HG03060 (cell line): ENCODE data around the gene USP46.
A peak's percentile ranks its signal among the peaks of the same experiment; 100 is the strongest.

ENCODE experiments used
- ATAC-seq: cut with Tn5 transposase; IDR thresholded peaks from one replicate; pipeline ENCODE4 v1.9.1; 2021; ENCODE audit warnings: low read depth, moderate number of reproducible peaks; ENCODE audit not compliant: unreplicated experiment

Gene USP46

DNA sequence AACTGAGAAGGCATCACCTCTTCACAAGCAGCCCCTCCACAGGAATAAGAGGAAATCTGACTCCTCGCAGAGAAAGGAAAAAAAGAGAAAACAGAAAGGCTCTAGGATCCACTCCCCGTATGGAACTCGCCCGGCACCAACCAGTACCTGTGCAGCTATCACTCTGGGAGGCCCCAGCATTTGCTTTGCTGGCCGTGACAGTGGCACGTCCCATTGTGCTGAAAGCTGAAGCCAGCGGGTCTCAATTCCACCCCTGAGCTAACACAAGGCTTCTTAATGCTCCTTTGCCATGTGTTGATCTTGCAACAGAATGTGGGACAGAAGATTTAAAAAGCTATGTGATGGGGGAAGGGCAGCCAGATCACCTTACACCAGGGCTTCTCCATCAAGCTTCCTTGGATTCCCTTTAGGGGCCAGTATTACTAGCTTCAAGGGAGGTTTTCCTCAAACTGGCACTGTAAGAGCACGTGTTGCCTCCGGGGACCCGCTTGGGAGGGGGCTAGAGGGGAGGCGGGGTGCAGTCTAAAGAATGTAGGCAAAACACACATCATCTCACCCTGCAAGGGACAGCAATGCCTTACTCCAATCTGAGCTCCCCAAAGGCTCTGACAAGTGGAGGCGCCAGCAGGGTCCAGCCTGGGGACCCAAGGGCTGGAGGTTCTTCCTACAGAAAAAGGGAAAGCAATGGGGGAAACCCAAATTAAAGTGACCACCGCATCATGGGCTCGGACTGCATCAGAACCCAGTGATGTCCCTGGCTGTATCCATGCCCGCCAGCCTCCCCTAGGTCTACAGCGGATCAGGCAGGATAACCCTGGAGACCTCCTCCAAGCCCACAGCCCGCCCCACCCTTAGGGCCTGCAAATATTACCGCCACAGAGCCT is 1.2 kb downstream of the USP46 start:
- ATAC-seq, result no peak

- no peak for ATAC-seq
Measured at GRCh38 chr4:52657292-52657617, 1.8 kb downstream of the USP46 start.

DNA sequence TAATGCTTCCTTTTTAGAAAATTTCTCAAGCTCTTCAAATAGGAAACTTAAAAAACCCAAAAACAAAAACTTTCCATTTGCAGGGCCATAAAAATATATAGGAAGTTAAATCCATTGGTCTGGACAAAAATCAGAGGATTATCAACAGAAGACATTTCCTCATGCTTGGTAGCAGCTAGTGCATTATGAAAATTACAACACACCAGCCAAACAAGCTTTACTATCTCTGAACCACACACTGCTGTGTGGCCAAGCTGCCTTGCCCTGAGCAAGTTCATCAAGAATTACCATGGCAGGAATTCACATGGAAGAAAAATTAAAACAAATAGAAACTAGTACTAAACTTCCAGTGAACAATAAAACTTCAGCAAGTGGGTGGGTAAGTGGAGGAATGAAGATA is 3.6 kb downstream of the USP46 start:
- no peak for ATAC-seq

DNA sequence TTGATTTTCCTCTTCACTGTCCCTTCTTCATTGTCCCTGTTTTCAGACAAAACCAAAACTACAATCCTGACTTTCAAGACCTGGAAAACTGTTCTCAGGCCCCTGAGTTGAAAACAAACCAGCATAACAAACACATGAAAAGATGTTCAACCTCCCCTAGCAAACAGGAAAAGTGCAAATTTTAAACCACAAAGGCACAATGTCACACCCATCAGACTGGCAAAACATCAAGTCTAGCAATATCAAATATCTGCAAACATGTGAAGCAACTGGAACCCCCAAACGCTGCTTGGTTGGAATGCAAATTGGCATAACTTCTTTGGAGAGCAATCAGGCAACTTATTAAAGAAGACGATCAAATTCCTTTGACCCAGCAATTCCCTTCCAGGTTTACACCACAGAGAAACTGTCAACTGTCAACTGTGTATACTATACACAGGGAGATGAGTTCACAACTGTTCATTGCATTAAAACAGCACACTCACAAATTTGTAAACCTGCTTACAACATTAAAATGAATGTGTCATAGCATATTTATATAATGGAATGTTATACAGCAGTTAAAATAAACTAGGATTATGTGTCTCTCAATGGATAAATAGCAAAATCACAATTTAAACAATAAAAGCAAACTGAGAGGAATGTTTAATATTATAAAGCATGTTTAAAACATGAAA is 7.0 kb downstream of the USP46 start:
- ATAC-seq, result no peak

GRCh38 chr4:52648836-52649235 is 10.3 kb downstream of the USP46 start:
- ATAC-seq, result no peak

- ATAC-seq, result no peak
Measured at GRCh38 chr4:52646741-52647140, 12.4 kb downstream of the USP46 start.

DNA sequence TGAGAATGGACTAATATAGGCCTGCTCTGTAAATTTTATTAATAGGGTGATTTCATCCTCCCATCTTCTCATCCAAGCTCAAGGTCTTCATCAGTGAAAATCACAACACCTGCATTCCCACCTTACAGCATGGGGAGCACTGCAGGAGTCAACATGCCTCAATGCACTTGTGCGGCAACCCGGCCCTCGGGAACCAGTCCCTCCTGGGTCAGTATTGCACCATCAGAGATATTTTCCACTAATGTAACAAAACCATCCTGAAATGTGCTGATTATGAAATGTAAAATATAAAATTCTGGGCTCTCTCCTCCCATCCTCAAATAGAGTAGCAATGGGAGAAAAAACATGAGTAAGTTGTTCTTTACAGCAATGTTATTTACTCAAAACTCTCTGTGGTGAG is 13.0 kb downstream of the USP46 start:
- ATAC-seq, result no peak

- no peak for ATAC-seq
Measured at GRCh38 chr4:52645300-52645699, 13.8 kb downstream of the USP46 start.

- ATAC-seq, result no peak
Measured at GRCh38 chr4:52643785-52644244, 15.3 kb downstream of the USP46 start.

GRCh38 chr4:52643190-52643589 is 15.9 kb downstream of the USP46 start:
- no peak for ATAC-seq

- peak; percentile 86 for ATAC-seq
Measured at GRCh38 chr4:52641854-52642563, 17.1 kb downstream of the USP46 start.

- ATAC-seq, result no peak
Measured at GRCh38 chr4:52640808-52641565, 18.1 kb downstream of the USP46 start.

GRCh38 chr4:52638717-52639116 is 20.4 kb downstream of the USP46 start:
- ATAC-seq, result peak; percentile 31

DNA sequence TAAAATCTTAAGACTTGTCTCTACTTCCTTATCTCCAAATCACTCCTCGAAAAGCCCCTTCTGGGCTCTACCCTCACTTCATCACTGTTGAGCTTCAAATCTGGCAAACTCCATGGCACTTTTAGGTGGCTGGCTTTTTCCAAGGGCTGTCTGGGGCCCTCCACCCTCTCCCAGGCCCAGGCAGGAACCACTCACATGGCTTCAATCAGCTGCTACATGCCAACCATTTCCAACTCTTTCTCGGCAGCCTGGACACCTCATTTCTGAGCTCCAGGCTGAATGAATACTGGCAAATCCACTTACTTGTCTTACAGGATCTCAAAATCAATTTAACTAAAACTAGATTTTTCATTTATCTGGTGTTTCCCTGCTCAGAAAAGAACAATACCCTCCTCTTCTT is 22.0 kb downstream of the USP46 start:
- no peak for ATAC-seq

- ATAC-seq, result no peak
Measured at GRCh38 chr4:52635560-52635959, 23.5 kb downstream of the USP46 start.

- ATAC-seq, result no peak
Measured at GRCh38 chr4:52635130-52635529, 24.0 kb downstream of the USP46 start.

- no peak for ATAC-seq
Measured at GRCh38 chr4:52633846-52634245, 25.3 kb downstream of the USP46 start.

DNA sequence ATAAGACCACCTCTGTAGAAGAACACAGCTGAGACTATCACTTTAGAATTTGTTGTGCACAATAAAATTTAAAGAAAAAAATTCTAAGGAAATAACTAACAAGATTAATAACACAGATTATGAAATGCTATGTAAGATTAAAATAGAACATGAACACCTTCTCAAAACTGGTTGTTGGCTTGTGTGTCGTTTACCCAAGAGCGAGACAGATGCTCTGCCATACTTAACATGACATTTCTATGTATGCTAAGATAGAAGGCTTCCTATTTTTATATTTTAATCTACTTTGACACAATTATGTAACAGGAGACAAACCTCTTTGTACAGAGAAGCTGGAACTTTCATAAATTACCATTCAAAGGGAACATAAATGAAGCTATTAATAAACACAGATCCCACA is 30.1 kb downstream of the USP46 start:
- ATAC-seq, result no peak

DNA sequence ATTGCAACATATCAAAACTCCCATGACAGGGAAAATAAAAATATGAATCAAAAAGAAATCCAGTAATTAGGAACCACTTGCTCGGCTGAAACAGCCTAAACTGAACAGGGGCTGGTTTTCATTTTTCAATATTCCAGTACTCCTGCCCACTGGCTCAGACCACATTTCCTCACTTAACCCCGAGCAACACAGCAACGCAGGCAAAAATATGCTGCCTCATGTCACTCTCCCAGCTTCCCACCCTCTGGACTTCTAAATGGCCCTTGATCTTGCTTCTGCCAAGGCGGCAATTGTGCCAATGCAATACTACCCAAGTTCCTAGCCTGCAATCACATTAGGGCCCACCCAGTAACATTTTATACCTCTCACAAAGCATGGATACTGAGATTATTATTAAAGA is 30.6 kb downstream of the USP46 start:
- no peak for ATAC-seq

- no peak for ATAC-seq
Measured at GRCh38 chr4:52627876-52628275, 31.2 kb downstream of the USP46 start.

DNA sequence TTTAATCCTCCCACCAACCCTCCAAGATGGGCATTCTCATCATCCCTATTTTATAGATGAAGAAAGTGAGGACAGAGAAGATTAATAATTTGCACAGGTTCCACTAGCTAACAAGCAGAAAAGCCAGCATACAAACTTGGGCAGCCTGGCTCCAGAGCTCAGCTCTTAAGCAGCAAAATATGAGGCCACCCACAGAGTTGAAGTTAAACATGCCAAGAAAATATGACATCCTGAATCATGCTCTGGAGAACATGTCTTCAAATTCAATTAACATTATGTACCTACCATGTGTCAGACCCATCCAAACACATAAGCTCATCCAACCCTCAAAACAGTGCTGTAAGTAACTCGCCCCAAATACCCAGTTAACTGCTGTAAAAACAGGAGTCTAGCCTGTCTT is 33.9 kb downstream of the USP46 start:
- ATAC-seq, result no peak
